T-helper 9 cell (primary cell): ENCODE data around the gene NHEJ1.
A peak's percentile ranks its signal among the peaks of the same experiment; 100 is the strongest.

Experiments
- DNase-seq: peaks from one replicate; pipeline ENCODE4 v3.0.0-alpha.2; 2020

Gene NHEJ1

DNA sequence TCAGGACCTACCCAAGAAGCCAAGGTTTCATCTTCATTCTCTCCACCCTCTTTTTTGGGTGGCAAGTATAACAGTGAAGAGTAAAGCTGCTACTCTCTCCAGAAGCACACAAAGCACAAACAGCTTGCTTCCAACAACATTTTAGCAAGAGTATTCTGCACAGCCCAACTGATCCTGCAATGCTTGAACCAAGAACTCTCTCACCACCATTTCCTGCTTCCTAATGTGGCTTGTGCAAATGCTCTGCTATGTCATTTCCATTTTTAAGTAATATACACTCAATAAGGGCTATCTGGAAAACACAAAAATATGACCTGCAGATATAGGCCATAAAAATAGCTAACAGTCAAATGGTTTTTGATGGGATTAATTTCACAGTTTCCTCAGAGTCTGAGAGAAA lies 75.8 kb downstream of the NHEJ1 start:
- DNase-seq, result no peak

DNA sequence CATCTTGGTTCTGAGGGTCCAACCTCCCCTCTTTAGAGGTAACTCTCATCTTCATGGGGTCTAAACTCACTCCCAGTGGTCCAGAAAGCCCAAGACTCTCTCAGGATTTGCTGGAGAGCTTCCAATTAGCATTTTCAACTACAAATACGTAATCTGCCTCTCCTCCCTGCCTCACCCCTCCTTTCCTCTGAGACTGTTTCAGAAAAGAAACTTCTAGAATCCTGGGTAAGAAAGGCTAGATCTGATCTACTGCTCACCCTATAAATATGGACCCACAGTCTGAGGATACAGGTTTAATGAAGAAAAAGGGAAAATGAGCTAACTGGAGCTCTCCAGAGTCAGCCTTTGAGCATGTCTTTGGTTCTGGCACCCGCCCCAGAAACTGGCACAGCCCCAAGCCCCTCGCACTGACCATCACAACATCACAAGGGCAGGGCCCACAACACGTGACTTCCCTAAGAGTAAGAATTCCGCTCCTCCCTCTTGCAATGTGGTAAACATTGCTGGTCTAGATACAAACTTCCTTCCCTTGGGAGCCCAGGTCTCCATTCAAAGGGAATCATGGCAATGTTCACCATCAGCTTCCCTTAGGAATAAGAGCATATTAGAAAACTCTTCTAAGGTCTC lies 78.2 kb downstream of the NHEJ1 start:
- DNase-seq, result no peak

DNA sequence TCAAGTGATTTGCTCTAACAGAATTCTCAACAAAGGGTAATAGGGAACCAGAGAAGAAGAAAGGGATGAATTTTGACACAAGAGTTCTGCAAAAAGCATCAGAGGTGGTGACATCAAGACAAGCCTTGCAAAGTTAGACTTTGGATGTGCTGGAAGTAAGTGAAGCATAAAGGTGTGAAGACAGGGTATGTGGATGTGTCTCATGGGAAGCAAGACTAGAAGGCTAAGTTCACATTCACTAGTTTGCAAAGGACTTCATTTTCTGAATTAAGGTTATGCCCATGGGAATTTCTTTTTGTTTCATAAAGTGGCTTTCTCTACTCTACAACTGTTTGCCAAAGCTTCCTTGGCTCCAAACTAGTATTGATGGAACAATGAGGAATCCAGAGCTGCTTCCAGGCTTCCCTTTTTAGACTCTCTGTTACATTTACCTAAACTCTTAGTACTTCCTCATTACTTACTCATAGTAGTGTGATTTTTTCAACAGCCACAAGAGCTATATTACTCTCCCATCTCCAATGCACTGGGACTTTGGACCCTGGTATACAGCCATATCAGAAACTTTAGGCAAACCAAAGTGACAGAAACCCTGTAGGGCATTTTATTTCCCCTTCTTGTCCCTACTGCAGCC lies 78.8 kb downstream of the NHEJ1 start:
- no peak for DNase-seq

DNA sequence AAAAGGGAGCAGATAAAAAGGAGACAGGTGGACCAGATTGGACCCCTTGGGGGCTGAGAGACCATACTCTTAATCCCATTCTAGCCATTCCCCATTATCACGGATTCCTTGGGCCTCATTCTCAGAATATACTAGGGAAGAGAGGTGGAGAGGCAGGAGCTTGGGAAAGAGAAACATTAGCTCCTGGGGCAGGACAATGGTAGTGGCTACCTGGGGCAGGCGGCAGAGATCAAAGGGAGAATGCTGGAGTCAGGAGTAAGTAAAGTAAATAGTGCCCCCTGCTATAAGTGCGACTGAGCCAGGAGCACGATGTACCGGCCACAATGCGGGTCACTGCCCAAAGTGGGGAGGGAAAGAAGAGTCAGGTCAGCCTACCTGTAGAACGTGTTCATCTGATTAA lies 79.5 kb downstream of the NHEJ1 start:
- DNase-seq, result no peak

DNA sequence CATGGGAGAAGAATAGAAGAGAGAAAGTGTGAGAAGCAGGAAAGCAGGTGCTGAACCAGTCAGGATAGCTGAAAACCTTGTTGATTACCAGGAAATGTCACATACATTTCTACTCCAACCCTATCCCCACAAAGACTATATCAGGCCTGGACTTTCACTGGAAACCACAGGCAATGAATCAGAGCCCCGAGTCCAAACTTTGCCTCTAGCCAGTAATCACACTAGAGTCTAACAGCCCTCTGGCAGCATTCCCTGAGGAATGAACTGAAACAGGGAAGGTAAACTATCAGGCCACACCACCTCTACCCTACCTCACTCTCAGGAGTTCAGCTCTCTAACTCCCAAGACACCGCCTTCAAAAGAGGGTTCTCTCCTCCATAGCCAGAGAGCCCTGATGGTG lies 81.2 kb downstream of the NHEJ1 start:
- no peak for DNase-seq

DNA sequence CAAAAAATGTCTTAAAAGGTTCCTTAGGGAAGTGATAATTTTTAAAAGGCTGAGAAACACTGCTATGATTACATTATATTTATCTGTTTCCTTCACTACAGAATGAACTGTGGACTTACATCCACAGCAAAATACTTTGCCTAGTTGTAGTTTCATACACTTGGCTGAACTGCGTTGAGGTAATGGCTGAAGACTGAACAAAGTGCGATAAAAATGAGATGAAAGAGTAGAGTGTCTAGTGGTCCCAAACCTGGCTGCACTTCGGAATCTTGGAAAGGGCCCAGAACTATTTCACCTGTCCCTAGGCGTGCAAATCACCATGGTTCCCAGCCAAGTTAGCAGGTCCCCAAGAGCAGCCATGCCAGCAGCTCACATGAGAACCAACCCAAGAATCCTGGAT lies 81.7 kb downstream of the NHEJ1 start:
- no peak for DNase-seq

DNA sequence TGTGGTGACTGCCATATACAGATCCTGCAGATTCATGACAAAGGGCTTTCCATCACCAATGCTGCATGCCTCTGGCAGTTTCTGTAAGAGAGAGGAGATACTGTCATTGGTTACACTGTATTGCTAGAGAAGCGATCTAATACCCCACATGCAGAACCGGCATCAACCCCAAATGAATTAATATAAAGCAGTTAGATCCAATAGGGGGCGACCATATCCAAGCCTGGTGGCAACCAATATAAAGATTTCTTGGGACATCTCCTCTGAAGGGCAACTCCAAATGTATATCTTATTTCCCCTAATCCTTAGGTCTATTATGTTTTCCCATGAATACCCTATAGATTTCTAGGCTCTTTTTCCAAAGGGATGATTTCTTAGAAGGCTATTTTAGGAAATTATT lies 82.5 kb downstream of the NHEJ1 start:
- no peak for DNase-seq

DNA sequence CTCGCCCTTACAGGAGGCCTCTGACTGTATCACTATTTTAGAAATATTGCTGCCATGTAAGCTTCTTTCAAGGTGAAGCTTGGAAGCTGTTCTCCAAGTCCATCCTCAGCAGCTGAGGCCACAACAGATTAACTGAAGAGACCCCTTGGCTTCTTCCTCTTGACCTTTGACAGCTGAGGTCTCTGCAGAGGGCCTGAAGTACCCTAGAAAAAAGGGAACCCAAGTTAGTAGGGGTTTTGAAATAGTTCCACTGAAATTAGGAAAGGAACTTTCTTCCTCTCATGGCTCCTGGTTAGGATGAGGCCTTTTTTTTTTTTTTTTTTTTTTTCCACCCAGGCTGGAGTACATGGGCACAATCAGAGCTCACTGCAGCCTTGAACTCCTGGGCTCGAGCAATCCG lies 84.4 kb downstream of the NHEJ1 start:
- no peak for DNase-seq

DNA sequence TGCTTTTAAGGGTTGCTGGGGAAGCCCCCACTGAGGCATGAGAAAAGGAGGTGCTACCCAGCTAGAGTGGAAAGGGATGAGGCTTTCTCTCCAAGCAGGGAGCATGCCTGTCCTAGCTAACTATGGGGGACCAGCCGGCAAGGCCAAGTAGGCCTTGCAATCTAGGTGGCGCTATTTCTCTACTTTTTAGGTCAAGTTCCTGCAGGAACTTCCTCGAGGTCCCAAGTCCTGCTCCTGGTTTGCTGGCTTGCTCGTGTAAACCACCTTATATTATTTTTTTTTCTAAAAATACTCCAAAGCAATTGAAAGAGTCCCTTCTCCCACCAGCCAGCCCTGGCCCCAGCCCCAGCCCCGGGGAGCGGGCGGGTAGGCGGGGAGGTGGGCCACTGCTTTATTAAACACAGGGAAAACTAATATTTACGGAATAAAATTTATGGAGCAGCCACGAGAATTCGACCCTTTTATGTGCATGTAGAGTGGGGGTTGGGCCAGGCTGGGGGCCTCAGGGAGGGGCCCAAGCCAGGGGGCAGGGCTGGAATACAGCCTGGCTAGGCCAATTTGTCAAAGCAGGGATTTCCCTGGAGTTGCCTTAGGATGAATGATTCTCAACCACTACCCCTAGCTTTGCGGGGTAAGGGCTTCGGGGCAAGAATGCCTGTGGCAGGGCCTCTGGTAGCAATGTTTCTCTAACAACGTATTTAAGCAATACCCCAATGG lies 87.0 kb downstream of the NHEJ1 start:
- no peak for DNase-seq

DNA sequence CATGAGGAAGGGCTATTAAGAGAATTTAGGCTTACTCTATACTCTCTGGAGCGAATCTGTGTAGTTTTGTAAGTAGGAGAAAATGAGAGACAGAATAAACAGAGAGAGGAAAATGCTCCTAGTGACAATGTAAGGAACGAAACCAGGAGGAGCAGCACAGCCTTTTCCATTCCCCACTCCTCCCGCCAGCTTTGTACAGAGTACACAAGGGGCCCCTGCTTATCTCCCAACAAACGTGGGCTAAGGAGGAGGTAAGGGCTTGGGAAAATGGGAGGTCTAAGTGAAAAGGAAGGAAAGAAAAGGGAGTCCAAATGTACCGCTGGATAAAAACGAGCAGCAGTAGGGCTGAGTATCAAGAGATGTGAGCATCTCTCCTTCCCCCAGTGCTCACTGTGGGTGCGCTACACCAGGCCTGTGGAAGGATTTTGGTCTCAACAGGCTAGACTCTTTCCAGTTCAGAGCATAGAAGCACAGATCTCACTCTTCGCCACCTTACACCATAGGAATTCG lies 87.8 kb downstream of the NHEJ1 start:
- DNase-seq, result no peak

DNA sequence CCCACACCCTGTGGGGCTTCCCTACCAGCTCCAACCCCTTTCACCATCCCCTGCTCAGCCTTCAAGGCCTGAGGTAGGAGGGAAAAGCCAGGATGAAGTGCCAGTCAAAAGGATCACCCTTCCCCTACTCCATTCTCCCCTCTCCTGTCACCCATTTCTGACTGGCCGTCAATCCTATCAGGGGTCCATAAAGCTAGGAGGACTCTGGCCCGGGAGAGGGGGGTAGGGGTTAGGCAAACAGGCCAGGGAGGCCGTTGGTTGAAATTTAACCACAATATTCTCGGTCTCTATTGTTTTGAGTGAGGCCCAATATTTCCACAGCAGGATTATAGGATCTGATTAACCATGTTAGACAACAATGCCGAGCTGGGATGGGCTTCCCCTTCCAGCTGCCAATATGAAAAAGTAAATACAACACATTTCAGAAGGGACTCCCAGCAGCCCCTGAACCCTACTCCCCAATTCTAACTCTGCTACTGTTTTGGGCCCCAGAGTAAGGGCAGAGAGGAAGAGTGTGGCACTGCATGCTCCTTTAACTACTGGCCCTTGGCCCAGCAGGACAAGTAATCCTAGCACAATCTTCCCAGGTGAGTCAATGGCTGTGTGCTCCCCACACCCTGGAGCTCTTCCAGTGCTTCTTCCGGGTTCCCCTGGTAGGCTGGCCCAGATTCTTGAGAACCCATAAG lies 89.3 kb downstream of the NHEJ1 start:
- no peak for DNase-seq

DNA sequence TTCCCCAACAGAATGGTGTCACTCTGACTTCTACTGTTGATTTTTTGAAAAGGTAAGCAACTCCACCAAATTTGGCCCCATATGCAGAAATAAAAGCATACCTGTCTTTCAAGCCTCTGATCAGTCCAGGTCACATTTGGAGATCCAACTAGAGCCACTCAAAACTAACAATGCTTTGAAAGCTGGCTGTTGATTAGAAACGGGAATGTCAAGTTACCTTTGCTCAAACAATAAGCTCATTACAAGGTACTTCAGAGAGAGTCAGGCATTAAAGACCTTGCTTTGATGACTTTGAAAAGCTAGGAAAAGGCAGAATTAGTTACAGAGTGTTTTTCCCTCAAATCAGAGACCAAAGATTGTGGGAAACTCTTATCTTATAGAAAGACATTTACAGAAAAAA lies 95.1 kb downstream of the NHEJ1 start:
- DNase-seq, result no peak

DNA sequence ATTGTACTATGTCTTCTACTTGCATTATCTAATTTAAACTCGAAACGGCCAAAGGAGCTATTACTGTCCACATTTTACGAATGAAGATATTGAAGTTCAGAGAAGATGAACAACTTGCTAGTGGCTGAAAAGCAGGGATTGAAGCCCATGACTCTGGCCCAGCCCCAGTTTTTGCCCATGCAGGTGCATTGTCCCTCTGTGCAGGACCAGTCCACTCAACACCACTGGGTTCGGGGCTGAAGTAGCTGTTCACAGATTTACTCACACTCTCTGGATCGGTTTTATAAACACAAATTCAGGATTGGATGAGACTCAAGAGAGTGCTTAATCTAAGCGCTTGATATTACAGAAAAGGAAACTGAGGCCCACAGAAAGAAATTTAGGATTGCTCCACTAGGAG lies 98.5 kb downstream of the NHEJ1 start:
- DNase-seq, result no peak

DNA sequence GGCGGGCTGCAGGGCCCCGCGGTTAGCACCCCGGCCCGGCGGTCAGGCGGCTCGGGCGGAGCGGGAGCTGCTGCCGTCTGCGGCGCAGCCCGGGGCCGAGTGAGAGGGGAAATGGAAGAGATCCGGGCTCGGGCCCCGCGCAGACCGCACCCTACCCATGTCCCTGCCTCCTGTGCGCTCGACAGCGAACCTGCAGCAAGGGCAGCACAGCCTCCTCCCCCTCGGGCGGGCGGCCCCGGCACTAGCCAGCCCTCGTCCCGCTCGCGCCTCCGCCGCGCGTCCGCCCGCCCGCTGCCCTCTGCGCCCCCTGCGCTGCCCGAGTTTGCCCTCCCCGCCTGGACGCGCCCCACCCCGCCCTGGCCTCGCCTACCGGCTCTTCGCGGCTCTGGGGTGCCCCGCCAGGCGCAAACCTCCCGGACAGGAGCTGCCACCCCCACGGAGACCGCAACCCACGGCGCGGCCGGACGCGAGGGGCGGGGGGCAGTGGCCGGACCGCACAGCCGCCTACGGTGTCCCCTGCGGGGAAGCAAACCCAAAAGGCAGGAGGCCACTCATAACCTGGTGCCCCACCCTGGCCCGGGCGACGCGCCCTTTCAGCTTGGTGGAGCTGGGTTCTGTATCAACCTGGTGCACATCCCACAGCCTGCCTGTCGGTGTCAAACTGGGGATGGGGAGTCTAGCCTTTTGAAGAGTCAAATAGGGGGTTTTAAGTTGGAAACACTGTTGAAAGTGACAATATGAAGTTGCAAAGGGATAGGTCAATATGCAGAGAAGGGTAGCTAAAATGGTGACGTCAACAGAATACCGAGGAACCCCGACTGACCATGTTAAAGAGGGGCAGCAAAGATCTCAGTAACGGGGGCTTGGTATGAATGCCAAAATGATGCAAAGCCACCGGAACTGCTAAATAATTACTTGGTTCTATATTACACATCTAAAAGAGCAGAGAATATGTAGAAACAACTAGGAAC lies 99.5 kb downstream of the NHEJ1 start, which contains the start of gene IHH:
IHH (minus strand) TSS at position 101 of the 971 bp plus-strand sequence. CDS start 454 bp downstream, outside the sequence.
- no peak for DNase-seq

DNA sequence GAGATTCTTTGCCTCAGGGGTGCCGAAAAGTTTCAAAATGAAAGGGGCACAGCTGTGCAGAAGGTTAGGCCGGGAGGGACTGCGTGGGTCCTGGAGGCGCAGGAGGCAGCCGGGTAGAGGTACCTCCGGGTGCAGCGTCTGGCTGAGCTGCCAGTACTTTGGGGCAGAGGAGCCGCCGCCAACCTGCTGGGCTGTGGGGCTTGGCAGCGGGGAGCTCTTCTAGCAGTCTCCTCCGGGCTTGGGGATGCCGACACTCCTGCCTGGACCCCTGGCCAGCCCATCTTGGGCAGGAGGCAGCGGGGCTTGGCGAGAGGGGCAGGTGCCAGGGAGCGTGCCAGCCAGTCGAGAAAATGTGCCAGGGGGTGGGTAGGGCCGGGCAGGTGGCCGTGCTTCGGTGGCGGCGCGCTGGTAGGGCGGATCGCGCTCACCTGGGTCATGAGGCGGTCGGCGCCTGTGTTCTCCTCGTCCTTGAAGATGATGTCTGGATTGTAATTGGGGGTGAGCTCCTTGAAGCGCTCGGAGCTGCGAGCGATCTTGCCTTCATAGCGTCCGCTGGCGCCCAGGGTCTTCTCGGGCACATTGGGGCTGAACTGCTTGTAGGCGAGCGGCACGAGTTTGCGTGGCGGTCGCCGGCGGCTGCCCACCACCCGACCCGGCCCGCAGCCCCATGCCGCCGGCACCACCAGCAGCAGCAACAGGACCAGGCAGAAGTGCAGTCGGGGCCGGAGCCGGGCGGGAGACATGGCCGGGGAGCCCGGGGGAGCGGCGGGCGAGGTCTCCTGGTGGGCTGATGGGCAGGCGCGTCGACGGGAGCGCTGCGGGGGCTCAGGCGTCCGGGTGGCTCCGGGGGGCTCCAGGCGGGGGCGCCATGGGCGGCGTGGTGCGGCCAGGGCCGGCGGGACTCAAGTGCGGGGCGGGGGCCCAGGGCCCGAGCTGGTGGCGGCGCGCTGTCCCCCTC lies 100.6 kb downstream of the NHEJ1 start:
- no peak for DNase-seq

DNA sequence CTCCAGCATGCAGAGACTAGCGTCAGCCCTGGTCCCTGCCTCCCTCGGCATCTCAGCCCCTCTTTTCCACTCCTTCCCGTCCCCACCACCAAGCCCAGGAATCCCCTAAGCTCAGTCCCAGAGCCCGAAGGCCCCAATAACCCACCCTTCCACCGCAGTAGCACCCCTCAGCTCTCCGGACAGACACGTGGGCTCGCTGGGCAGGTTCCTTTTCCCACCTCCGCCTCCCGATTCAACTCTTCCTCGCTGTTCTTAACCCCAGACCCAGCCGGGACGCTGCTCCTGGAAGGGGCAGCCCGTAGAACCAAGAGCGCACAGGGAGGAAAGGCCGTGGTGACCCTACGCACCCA lies 101.3 kb downstream of the NHEJ1 start:
- DNase-seq, result no peak

DNA sequence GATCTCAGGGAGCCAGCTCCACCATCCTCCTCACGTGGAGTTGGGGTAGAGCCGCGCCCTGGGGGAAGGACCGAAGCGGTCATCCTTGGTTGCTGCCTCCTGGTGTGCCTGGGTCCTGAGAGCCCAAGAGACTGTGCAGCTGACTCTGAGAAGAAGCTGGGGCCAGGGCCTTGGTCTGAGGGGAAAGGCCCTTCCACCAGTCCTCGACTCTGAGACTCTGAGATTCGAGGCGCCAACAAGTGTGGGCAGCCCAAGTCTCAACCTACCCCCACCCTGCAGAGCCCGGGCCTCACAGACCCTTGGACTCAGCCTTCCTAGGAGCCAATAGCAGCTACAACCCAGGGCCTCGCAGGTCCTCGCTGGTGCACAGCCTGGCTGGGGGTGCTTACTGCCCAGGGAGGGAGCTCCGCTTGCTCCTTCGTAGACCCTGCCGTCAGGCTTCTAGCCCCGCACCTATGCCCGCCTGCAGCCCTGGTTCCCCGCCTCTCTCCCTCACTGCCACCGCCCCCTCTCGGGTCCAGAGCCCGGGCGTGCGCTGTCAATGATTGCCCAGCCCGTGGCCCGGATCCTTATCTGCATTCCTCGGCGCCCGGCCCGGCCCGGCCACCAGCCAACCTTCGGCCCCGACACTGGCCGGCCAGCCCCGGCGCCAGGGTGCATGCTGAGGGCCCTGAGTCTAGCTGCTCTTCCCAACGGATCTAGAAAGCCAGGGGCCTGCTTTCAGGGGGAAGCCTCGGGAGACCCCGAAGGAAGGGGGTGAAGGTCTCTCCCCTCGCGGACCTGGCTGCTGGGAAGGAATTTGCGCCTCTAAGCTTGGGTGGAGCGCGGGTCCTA lies 101.9 kb downstream of the NHEJ1 start:
- DNase-seq, result no peak

DNA sequence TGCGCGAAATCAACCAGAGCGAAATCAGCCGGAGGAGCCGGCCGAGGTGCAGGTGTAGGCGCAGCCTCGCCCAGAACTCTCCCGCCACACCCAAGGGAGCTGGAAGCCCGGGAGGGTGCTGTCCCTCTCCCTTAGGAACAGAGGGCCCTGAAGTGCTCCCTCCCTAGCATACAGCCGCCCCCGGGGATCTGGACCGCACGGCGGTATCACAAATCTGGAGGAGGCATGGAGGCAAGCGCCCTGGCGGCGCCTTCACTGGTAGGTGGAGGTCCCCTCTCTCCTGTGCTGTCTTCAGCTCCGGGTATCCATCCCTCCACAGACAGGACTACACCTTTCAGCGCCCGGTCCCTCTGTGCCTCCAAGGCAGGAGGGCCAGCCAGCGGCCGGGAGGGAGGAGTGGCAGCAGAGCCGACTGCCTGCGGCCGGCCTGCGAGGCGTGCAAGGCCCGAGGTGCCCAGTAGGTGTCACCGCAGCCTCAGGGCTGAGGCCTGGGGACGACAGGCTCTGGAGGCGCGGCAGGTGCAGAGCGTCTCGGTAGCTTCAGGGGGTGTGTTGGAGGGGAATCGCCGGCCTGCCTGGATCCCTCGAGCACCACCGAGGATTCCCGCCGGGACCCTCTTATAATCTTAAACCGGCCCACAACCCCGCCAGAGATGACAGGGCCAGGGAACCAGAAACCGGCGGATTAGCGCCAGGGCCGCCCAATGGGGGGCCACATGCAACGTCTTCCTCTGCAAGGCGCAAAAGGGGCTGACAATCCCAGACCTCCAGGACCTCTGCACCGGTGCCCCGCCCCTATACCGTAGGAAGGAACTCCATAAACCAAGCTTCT lies 102.7 kb downstream of the NHEJ1 start:
- DNase-seq, result peak; percentile 64
